Stimulated activated CD4-positive, alpha-beta T cell treated with anti-CD3 and anti-CD28 coated beads, Interleukin-4, amount 100 ng/mL, for 4 hours (primary cell): ENCODE measurements around the gene NSMCE4A.
"Not testable (repeated sequence)": the region's sequence is repeated elsewhere in the genome, so short reads cannot be mapped to it uniquely, and the experiment has no call there.

Experiments
- DNase-seq, 2 experiments: peaks; one replicate each; pipeline ENCODE4 v3.0.0-alpha.2; 2020

NSMCE4A gene

GRCh38 chr10:121988361-121989324, 13.6 kb upstream of the NSMCE4A start, which contains the start of gene TACC2:
TACC2 (plus strand) TSS chr10:121989163; CDS start chr10:122021982, 32,819 bp downstream.
- DNase-seq, result no peak

- DNase-seq, result no peak
Observed at GRCh38 chr10:121984463-121984862, 9.4 kb upstream of the NSMCE4A start.

- DNase-seq, result no peak
Observed at GRCh38 chr10:121983852-121984251, 8.8 kb upstream of the NSMCE4A start.

- no peak for DNase-seq
Observed at GRCh38 chr10:121981346-121981745, 6.3 kb upstream of the NSMCE4A start.

GRCh38 chr10:121978511-121978910, 3.5 kb upstream of the NSMCE4A start:
- no peak for DNase-seq

- no peak for DNase-seq
Observed at GRCh38 chr10:121976607-121977006, 1.6 kb upstream of the NSMCE4A start.

GRCh38 chr10:121975295-121976086, 474 bp upstream of the NSMCE4A start:
- DNase-seq, result no peak

- DNase-seq, result no peak
Observed at GRCh38 chr10:121974019-121974534, 940 bp downstream of the NSMCE4A start.

- not testable (repeated sequence) for DNase-seq
Observed at GRCh38 chr10:121969086-121969485, 5.9 kb downstream of the NSMCE4A start.

GRCh38 chr10:121965996-121966395, 9.0 kb downstream of the NSMCE4A start:
- no peak for DNase-seq

GRCh38 chr10:121961456-121961855, 13.6 kb downstream of the NSMCE4A start:
- no peak for DNase-seq

GRCh38 chr10:121959671-121960070, 15.3 kb downstream of the NSMCE4A start:
- no peak for DNase-seq

GRCh38 chr10:121956111-121957061, 18.6 kb downstream of the NSMCE4A start:
- DNase-seq, result no peak

GRCh38 chr10:121952226-121952625, 22.8 kb downstream of the NSMCE4A start:
- DNase-seq, result no peak

GRCh38 chr10:121949451-121949850, 25.6 kb downstream of the NSMCE4A start:
- no peak for DNase-seq

GRCh38 chr10:121949049-121949448, 26.0 kb downstream of the NSMCE4A start:
- no peak for DNase-seq

- DNase-seq, result no peak
Observed at GRCh38 chr10:121947343-121948330, 27.4 kb downstream of the NSMCE4A start.

- DNase-seq, result no peak
Observed at GRCh38 chr10:121942749-121943416, 32.1 kb downstream of the NSMCE4A start.

GRCh38 chr10:121941532-121941931, 33.5 kb downstream of the NSMCE4A start:
- DNase-seq, result no peak

GRCh38 chr10:121936295-121936694, 38.7 kb downstream of the NSMCE4A start:
- DNase-seq, result no peak
